Dendritic cell treated with granulocyte-macrophage colony-stimulating factor and Interleukin-4, amounts not matched to agents 40 ng/mL and 50 ng/mL, for 4 days (primary cell): ENCODE measurements around the gene TSPAN11.

Experiments used
- H3K27ac Mint-ChIP-seq: one replicate; pipeline ENCODE4 v1.8.0; 2022; ENCODE audit warnings: mild to moderate bottlenecking, mixed read lengths
- H3K27me3 Mint-ChIP-seq: one replicate; pipeline ENCODE4 v1.8.0; 2022; ENCODE audit warnings: mild to moderate bottlenecking, mixed read lengths
- H3K36me3 Mint-ChIP-seq: one replicate; pipeline ENCODE4 v1.8.0; 2022; ENCODE audit warnings: low read depth, mixed read lengths
- H3K4me1 Mint-ChIP-seq: one replicate; pipeline ENCODE4 v1.8.0; 2022; ENCODE audit warnings: low read depth, mixed read lengths
- H3K4me3 Mint-ChIP-seq: one replicate; pipeline ENCODE4 v1.8.0; 2022; ENCODE audit warnings: mild to moderate bottlenecking, moderate library complexity, mixed read lengths
- H3K9me3 Mint-ChIP-seq: one replicate; pipeline ENCODE4 v1.8.0; 2022; ENCODE audit warnings: mixed read lengths
- intact Hi-C: fragments of 100-400 bp; cut with micrococcal nuclease; formaldehyde crosslinking; loops from one replicate; pipeline ENCODE4 v1.15.0; 2022

TSPAN11 gene

DNA sequence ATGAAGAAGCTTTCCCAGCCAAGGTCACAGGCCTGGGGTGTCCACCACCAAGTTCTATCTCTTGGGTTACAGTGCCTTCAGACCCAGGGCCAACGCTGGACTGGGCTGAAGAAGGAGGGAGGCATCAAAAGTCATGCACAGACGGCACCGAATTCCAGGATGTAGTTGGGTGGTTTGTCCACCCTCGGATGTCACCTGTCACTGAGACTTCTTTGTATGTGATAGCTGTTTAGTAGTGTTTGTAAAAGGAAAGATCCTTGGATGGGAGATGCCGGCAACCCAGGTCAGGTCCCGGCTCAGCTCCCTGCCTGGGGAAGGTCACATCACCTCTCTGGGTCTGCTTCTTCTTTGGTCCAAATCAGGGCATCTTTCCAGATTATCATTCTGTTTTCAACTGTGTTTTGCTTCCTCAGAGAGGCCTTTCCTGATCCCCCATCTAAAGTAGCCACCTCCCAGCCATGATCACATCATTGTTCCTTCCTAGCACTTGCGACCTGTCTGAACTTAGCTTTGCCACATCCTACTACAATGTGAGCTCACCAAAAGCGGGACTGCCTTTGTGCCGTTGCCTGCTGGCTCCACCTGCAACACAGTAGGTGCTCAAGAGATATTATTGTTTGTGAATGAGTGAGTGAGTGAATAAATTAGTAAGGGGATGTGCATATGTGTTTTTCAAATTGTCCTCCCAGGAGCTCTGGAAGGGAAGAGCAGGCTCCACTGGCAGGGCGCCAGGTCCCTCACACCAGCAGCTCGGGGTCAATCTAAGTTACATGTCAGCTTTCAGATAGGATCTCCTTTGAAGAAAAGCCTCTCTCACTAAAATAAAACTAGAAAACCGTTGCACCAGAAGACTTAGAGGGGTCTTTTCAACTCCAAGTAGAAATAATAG, 2.1 kb downstream of the TSPAN11 start:
- H3K4me1 Mint-ChIP-seq, result no peaks in the 10 kb centered on the region
- H3K36me3 Mint-ChIP-seq, result no peaks in the 10 kb centered on the region
- H3K4me3 Mint-ChIP-seq, result no peak overlapping the region
- intact Hi-C loops, result no loop called here
- H3K9me3 Mint-ChIP-seq, result no peaks in the 10 kb centered on the region
- H3K27ac Mint-ChIP-seq, result no peak overlapping the region
- peaks cover 44% of the 10 kb centered on the region for H3K27me3 Mint-ChIP-seq

DNA sequence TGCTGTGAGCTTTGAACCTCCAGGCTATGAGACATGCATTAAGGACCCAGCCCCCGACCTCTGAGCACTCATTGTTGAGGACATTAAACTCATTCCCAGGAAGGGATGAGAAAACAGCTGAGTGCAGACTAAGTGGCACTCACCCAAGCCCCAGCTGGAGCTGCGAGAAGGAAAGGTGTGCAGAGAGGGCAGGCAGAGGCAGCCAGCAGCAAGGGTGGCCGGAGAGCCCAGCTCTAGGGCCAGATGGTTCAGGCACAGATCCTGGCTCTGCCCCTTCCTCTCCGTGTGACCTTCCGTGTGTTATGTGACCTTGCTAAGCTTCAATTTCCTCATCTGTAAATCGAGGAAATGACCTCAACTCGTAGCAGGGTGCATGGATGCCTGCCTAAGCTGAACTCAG, 3.7 kb downstream of the TSPAN11 start:
- Mint-ChIP-seq H3K27me3 (peaks cover 36% of the 10 kb centered on the region), H3K4me1 (no peaks in the 10 kb centered on the region), H3K9me3 (peaks cover 5% of the 10 kb centered on the region), H3K36me3 (no peaks in the 10 kb centered on the region), H3K4me3 (no peak overlapping the region), H3K27ac (no peak overlapping the region)
- intact Hi-C loops, result no loop called here

DNA sequence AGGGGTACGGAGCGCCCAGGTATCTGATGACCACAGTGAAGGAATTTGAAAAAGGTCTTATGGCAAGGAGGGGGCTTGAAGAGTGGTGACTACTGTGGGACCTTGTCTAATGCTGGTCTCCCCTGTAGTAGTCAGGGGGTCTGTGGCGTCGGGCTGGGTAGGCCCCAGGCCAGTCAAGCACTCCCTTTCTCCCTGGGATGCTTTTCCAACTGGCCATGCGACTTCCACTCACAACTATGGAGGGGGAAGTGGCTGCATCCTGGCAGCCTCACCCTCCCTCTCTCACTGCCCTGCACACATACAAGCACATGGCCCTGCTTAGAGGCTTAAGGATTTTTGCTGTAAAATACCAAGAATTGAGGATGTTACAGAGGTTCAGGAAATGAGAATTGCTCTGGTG, 4.1 kb downstream of the TSPAN11 start:
- H3K4me3 Mint-ChIP-seq, result no peak overlapping the region
- no peak overlapping the region for H3K27ac Mint-ChIP-seq
- intact Hi-C loops, result no loop called here
- peaks cover 32% of the 10 kb centered on the region for H3K27me3 Mint-ChIP-seq
- H3K9me3 Mint-ChIP-seq, result peaks cover 5% of the 10 kb centered on the region
- no peaks in the 10 kb centered on the region for H3K36me3 Mint-ChIP-seq
- H3K4me1 Mint-ChIP-seq, result no peaks in the 10 kb centered on the region

DNA sequence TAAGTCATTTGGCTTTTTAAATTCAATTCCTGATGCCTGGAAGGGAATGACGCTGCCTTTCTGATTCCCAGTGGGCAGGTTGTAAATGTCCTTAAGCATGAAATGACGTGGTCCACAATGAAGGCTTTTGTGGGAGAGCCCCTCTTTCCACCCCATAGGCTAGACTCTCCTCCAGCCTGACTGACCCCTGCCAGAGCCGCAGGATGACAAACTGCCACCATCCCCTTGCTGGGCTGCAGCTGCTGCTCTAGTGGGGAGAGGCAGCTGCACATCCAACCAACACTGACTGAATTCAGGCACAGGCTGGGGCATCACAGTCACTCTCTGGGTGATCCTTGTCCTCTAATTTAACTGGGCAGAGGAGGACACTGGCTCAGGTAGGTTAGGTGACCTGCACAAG, 6.3 kb downstream of the TSPAN11 start:
- no peak overlapping the region for H3K27ac Mint-ChIP-seq
- H3K4me3 Mint-ChIP-seq, result no peak overlapping the region
- H3K4me1 Mint-ChIP-seq, result no peaks in the 10 kb centered on the region
- peaks cover 5% of the 10 kb centered on the region for H3K9me3 Mint-ChIP-seq
- no peaks in the 10 kb centered on the region for H3K36me3 Mint-ChIP-seq
- intact Hi-C loops, result no loop called here
- H3K27me3 Mint-ChIP-seq, result peaks cover 13% of the 10 kb centered on the region

DNA sequence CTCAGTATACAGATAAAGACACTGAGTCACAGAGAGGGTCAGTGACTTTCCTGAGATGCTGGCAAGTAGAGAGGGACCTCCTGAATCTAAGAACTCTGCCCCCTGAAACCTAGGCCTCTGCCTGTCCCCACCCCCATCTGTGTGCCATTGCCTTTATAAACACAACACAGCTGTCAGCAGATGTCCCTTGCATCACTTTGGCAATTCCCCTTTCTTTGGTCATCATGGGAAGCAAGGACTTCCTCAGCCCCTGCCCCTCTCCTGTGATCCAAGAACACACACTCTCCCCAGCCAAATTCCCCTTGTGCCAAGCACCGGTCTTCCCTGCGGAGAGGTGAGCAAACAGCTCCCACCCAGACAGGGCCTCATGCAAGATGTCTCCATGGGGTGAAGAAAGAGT, 8.3 kb downstream of the TSPAN11 start:
- Mint-ChIP-seq H3K9me3 (peaks cover 5% of the 10 kb centered on the region), H3K36me3 (no peaks in the 10 kb centered on the region), H3K4me3 (no peak overlapping the region), H3K4me1 (no peaks in the 10 kb centered on the region), H3K27ac (no peak overlapping the region), H3K27me3 (peaks cover 2% of the 10 kb centered on the region)
- intact Hi-C loops, result no loop called here

DNA sequence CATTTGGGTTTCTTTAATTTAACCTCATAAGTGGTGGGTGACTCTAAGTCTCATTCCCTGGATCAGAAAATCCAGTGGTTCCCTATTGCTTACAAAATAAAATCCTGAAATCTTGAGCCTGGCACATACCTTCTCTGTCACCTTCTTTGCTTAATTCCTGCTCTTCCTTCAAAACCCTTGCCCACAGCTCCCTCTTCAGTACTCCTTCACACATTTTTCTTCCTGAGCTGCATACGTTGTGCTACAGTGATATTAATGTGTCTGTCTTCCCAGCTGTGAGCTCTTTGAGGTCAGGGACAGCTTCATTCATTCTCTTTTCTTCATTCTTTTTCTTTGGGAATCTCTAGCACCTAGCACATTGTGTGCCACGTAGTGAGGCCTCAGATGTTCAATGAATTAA, 9.5 kb downstream of the TSPAN11 start:
- no peaks in the 10 kb centered on the region for H3K36me3 Mint-ChIP-seq
- H3K4me3 Mint-ChIP-seq, result no peak overlapping the region

DNA sequence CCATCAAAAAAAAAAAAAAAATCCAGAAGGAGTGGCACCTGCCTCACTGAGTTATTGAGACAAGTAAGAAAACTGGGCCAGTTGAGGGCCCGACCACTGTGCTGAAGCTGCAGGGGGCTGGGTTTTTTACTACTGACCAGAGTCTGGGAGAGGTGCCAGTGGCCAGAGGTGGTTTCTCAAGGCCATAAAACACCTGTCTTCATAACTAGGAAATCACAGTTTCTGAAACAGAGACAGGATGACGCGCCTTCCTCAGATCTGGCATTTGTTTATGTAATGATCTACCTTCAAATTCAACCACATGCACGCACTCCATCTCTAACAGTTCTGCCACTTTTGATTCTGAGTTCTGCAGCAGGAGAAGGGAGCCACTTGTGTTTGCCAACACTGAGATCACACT, 12.7 kb downstream of the TSPAN11 start:
- Mint-ChIP-seq H3K27me3 (peaks cover under 1% of the 10 kb centered on the region), H3K27ac (no peak overlapping the region), H3K9me3 (peaks cover 5% of the 10 kb centered on the region), H3K4me3 (no peak overlapping the region), H3K36me3 (no peaks in the 10 kb centered on the region), H3K4me1 (no peaks in the 10 kb centered on the region)
- intact Hi-C loops, result no loop called here

More for the DNA sequence above, 9.5 kb downstream of the TSPAN11 start:
- Mint-ChIP-seq H3K27ac (no peak overlapping the region), H3K9me3 (peaks cover 5% of the 10 kb centered on the region), H3K27me3 (no peaks in the 10 kb centered on the region), H3K4me1 (no peaks in the 10 kb centered on the region)
- intact Hi-C loops, result no loop called here

DNA sequence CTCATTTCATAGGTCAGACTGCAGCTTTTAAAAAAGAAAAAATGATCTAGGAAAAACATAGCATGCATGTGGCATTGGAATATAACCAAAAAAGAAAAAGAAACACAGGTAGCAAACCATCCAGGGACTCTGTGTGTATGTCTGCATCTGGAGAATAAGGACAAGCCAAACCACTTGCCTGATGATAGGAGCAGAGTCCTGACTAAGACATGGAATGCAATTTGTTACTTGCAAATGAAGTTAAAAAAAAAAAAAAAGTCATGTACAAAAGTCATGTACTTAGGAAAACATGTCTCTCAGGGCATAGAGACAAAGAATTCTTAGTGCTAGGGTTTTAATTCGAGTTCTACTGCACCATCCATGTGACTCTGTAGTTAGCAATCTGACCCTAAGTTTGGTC, 15.9 kb downstream of the TSPAN11 start:
- H3K4me1 Mint-ChIP-seq, result no peaks in the 10 kb centered on the region
- H3K4me3 Mint-ChIP-seq, result no peak overlapping the region
- H3K27ac Mint-ChIP-seq, result no peak overlapping the region
- peaks cover 6% of the 10 kb centered on the region for H3K9me3 Mint-ChIP-seq
- intact Hi-C loops, result no loop called here
- H3K36me3 Mint-ChIP-seq, result no peaks in the 10 kb centered on the region
- peaks cover 1% of the 10 kb centered on the region for H3K27me3 Mint-ChIP-seq

DNA sequence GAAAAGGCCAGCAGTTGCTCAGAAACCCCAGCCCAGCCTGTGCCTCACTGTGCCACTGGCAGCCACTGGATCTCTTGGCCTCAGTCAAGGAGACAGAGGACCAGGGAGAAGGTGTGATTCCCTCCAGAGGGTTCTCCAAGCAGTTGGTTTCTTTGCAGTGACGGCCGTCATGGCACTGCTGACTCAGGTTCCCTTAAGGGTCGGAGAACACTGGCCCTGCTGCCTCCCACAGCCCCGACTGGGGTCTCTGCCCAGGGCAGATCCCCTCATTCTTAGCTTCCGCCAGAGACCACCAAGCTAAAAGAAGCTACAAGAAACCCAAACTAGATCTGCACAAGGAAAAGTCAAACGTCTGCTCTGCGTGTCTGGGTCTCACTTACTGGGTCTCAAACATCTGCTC, 16.4 kb downstream of the TSPAN11 start:
- H3K27me3 Mint-ChIP-seq, result peaks cover 1% of the 10 kb centered on the region
- intact Hi-C loops, result no loop called here

DNA sequence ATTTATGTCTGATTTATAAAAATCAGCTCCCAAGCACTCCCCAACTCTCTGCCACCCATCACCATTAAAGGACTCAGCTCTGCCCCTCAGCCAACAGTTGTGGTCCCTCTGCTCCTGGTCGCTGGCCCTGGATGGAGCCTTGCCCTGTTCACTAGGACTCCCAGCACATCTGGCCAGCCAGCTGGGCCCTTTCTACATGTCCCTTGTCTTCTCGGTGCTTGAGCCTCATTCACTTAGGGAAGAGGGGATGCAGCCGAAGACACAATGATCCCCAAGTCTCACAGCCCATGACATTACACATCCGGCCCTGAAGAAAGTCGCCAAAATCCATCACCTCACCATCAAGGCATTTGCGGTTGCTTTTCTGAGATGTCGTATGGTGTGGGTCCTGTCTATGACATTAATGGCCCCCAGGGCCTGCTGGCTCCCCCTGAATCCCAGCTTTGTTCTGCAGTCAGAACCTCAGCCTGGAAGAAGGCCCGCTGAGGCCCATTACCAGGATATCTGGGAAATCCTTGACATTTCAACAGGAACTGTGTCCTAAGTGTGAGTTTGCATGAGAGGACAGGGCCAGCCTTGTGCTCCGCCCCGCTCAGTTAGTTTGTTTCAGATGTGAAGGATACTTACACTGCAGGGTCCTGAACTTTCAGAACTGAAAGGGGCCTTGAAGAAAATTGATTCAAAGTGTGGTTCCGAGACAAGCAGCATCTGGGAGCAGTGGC, 19.1 kb downstream of the TSPAN11 start:
- H3K9me3 Mint-ChIP-seq, result peaks cover 12% of the 10 kb centered on the region
- no peak overlapping the region for H3K4me3 Mint-ChIP-seq
- no peak overlapping the region for H3K27ac Mint-ChIP-seq
- intact Hi-C loops, result no loop called here
- no peaks in the 10 kb centered on the region for H3K36me3 Mint-ChIP-seq
- peaks cover 3% of the 10 kb centered on the region for H3K27me3 Mint-ChIP-seq
- H3K4me1 Mint-ChIP-seq, result no peaks in the 10 kb centered on the region

More for the DNA sequence above, 16.4 kb downstream of the TSPAN11 start:
- Mint-ChIP-seq H3K4me3 (no peak overlapping the region), H3K27ac (no peak overlapping the region), H3K9me3 (peaks cover 10% of the 10 kb centered on the region), H3K36me3 (no peaks in the 10 kb centered on the region), H3K4me1 (no peaks in the 10 kb centered on the region)

DNA sequence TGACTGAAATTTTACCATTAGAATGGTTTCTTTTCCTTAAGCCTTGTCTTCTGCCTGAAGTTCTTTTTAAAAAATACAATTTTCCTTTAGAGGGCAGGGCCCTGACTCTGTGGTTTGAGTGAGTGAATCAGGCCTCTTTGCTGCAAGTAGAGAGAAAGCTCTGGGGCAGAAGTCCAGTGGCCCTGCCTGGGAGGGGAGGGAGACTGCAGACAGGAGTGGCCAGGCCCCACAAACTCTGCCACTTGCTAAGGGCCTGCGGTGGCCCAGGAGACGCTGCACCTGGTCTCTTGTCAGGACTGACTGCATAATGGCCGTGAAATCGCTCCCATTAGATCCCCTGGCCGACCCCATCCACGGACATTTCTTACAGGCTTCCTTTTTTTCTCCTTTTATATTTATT, 25.5 kb downstream of the TSPAN11 start:
- no peaks in the 10 kb centered on the region for H3K36me3 Mint-ChIP-seq
- no peaks in the 10 kb centered on the region for H3K4me1 Mint-ChIP-seq
- peaks cover 2% of the 10 kb centered on the region for H3K27me3 Mint-ChIP-seq
- H3K4me3 Mint-ChIP-seq, result no peak overlapping the region
- intact Hi-C loops, result no loop called here
- H3K27ac Mint-ChIP-seq, result no peak overlapping the region
- H3K9me3 Mint-ChIP-seq, result peaks cover 10% of the 10 kb centered on the region

DNA sequence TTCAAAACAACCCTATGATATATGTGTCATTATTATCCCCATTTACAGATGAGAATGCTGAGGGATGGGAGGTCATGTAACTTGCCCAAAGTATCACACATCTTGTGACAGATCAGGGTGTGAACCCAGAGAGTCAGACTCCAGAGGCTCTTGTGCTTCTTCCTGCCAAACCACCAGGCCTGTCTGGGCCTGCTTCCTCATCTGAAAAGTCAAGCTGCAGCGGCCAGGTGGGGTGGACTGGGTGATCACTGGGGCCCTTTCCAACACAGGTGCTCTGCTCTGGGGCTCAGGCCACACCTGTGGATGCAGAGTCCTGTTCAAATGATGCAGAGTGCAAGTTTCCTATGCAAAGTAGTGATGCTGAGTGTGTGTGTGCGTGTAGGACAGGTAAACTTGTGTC, 26.7 kb downstream of the TSPAN11 start:
- Mint-ChIP-seq H3K4me1 (no peaks in the 10 kb centered on the region), H3K27me3 (peaks cover 2% of the 10 kb centered on the region), H3K4me3 (no peak overlapping the region), H3K27ac (no peak overlapping the region), H3K36me3 (no peaks in the 10 kb centered on the region), H3K9me3 (no peaks in the 10 kb centered on the region)
- intact Hi-C loops, result no loop called here

DNA sequence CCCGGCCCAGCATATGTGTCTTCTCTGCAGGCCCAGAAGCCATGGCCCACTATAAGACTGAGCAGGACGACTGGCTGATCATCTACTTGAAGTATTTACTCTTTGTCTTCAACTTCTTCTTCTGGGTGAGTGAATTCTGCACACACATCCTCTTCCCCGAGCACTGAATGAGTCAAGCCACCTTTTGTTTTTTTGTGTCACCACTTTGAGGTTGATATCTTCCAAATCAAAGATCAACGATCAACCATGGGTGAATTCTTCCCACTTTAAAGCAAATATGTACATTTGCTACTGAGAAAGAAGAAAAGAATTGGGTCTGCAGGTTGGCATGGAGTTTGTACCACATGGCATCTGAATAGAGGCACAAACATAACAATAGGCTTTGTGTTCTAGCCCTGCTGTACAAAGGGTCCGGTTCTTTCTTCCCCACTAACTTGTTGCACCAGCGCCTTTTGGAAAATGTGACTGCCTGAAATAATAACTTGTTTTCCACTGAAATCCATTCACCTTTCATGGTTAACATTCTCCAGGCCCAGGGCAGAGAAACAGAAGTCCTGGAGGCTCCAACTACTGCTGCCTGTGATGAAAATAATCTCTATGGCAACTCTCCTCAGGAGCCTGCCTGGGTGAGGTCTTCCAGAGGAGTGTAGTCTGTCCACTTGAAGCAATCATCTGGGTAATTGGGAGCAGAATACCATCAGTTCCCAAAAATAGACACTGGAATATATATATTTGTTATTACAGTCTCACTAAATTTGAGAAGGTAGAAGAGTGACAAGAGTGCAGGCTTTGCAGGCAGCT, 27.6 kb downstream of the TSPAN11 start:
- no peaks in the 10 kb centered on the region for H3K4me1 Mint-ChIP-seq
- no peak overlapping the region for H3K27ac Mint-ChIP-seq
- intact Hi-C loops, result no loop called here
- H3K4me3 Mint-ChIP-seq, result no peak overlapping the region
- H3K36me3 Mint-ChIP-seq, result no peaks in the 10 kb centered on the region
- H3K27me3 Mint-ChIP-seq, result peaks cover 2% of the 10 kb centered on the region
- H3K9me3 Mint-ChIP-seq, result no peaks in the 10 kb centered on the region

DNA sequence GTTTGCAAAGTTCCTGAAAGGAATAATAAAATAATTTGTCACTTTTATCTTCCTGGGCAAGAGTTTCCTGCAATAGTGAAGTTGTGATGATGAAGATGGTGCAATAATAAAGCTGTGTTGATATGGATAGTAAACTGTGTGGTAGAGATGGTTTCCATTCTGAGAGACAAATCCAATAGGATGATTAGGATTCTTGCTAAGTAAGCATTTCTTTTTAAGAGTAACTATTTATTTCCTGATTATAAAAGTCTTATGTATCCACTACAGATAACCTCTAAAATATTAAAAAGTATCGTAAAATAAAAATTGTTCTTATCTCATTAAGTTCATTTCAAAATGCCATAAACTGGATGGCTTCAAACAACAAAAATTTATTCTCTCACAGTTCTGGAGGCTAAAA, 28.7 kb downstream of the TSPAN11 start:
- Mint-ChIP-seq H3K9me3 (no peaks in the 10 kb centered on the region), H3K4me3 (no peak overlapping the region), H3K4me1 (no peaks in the 10 kb centered on the region), H3K36me3 (no peaks in the 10 kb centered on the region), H3K27me3 (no peaks in the 10 kb centered on the region), H3K27ac (no peak overlapping the region)
- intact Hi-C loops, result no loop called here
